T-helper 2 cell treated with Interferon-gamma antibody and Interleukin-4, amounts not matched to agents 5 μg/mL and 100 μg/mL, for 36 hours (primary cell): ENCODE results near the gene CEL.
"Not testable (repeated sequence)": the region's sequence is repeated elsewhere in the genome, so short reads cannot be mapped to it uniquely, and the experiment has no call there.

Experiments used
- DNase-seq: peaks from one replicate; pipeline ENCODE4 v3.0.0; 2021; ENCODE audit warnings: low spot score
- H3K27ac Mint-ChIP-seq: one replicate; pipeline ENCODE4 v1.8.0; 2021; ENCODE audit warnings: mild to moderate bottlenecking, mixed read lengths
- H3K27me3 Mint-ChIP-seq: one replicate; pipeline ENCODE4 v1.8.0; 2021; ENCODE audit warnings: low read depth, mixed read lengths
- H3K36me3 Mint-ChIP-seq: one replicate; pipeline ENCODE4 v1.8.0; 2021; ENCODE audit warnings: low read depth, mixed read lengths
- H3K4me1 Mint-ChIP-seq: one replicate; pipeline ENCODE4 v1.8.0; 2021; ENCODE audit warnings: low read depth, mixed read lengths
- H3K4me3 Mint-ChIP-seq: one replicate; pipeline ENCODE4 v1.8.0; 2022; ENCODE audit warnings: mild to moderate bottlenecking, moderate library complexity, mixed read lengths
- H3K9me3 Mint-ChIP-seq: one replicate; pipeline ENCODE4 v1.8.0; 2021; ENCODE audit warnings: mixed read lengths

CEL gene

DNA sequence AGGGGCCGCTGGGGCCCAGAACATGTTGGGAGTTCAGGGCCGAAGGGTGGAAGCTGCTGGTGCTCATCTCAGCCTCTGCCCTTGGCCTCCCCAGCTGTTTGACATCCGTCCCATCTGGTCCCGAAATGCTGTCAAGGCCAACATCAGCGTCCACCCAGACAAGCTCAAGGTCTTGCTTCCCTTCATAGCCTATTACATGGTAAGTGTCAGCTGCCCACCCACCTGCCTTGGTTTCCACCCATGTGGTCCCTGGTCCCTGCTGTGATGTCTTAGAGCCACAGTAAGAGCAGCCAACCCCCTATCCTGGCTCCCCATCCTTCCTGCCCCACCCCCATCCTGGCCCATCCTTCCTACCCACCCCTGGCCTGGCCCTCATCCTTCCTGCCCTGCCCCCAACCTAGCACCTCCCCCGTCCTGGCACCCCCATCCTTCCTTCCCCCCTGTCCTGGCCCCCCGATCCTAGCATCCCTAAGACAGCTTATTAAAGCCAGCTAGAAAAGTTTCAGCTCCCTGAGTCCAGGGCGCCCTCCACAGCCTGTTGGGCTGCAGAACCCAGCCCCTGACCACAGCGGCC is 9.7 kb upstream of the CEL start:
- no peak for DNase-seq
- Mint-ChIP-seq H3K36me3 (peaks cover 47% of the 10 kb centered on the region), H3K27ac (no peak overlapping the region), H3K4me3 (no peak overlapping the region), H3K4me1 (peaks cover 10% of the 10 kb centered on the region), H3K9me3 (no peaks in the 10 kb centered on the region), H3K27me3 (no peaks in the 10 kb centered on the region)

- no peak for DNase-seq
- H3K27ac Mint-ChIP-seq = peak overlapping the region; percentile 31
Measured at GRCh38 chr9:133054194-133054890, 7.4 kb upstream of the CEL start.

GRCh38 chr9:133054966-133055365 is 6.8 kb upstream of the CEL start:
- Mint-ChIP-seq H3K9me3 (no peaks in the 10 kb centered on the region), H3K36me3 (peaks cover 59% of the 10 kb centered on the region), H3K4me1 (peaks cover 34% of the 10 kb centered on the region), H3K27ac (no peak overlapping the region), H3K27me3 (no peaks in the 10 kb centered on the region), H3K4me3 (no peak overlapping the region)
- no peak for DNase-seq

More at GRCh38 chr9:133054194-133054890, 7.4 kb upstream of the CEL start:
- Mint-ChIP-seq H3K4me1 (peaks cover 28% of the 10 kb centered on the region), H3K4me3 (no peak overlapping the region), H3K36me3 (peaks cover 63% of the 10 kb centered on the region), H3K27me3 (no peaks in the 10 kb centered on the region), H3K9me3 (no peaks in the 10 kb centered on the region)

DNA sequence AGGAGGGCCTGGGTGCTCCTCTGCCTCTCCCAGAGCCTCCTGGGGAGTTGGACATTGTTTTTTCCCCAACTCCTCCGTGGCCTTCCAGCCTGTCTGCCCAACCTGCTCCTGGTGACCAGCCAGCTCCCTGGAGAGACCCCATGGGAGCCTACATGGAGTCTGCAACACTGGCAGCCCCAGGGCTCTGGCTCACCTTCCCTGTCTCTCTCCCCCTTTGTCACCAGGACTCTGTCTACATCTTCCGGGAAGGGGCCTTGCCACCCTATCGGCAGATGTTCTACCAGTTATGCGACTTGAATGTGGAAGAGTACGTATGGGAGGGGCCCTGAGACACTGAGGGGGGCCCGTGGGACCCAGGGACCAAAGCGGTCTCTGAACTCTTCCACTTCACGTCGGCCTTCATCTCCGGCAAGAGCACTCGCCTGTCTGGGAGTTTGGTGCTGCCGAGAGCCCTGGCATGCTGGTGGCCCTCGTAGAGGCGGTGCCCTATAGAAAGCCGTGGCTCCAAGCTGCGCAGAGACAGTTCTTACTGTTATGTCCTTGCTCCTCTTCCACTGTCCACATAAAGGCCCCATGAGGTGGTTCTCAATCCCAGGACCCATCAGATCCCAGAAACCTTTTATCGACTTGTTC is 5.9 kb upstream of the CEL start:
- H3K4me3 Mint-ChIP-seq = no peak overlapping the region
- peaks cover 40% of the 10 kb centered on the region for H3K4me1 Mint-ChIP-seq
- H3K27me3 Mint-ChIP-seq = no peaks in the 10 kb centered on the region
- no peaks in the 10 kb centered on the region for H3K9me3 Mint-ChIP-seq
- H3K36me3 Mint-ChIP-seq = peaks cover 56% of the 10 kb centered on the region
- no peak for DNase-seq
- H3K27ac Mint-ChIP-seq = peak overlapping the region; percentile 67

DNA sequence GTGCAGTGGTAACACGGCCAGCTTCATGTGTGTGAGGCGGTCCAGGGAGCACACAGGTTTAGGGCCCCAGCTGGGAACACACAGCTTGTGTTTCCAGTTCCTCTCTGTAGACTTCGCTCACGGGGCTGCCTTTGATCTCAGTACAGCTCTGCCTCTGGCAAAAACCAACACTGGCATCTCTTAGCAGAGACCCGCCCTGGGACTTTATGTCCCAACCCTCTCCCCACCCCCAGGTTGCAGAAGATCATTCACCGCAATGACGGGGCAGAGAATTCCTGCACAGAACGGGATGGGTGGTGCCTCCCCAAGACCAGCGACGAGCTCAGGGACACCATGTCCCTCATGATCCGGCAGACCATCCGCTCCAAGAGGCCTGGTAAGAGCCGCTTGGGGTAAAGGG is 5.2 kb upstream of the CEL start:
- H3K9me3 Mint-ChIP-seq = no peaks in the 10 kb centered on the region
- H3K27me3 Mint-ChIP-seq = no peaks in the 10 kb centered on the region
- peak overlapping the region; percentile 67 for H3K27ac Mint-ChIP-seq
- peaks cover 56% of the 10 kb centered on the region for H3K36me3 Mint-ChIP-seq
- peaks cover 42% of the 10 kb centered on the region for H3K4me1 Mint-ChIP-seq
- no peak for DNase-seq
- peak overlapping the region; percentile 64 for H3K4me3 Mint-ChIP-seq

- no peak for DNase-seq
- Mint-ChIP-seq H3K4me1 (peaks cover 42% of the 10 kb centered on the region), H3K27ac (peak overlapping the region; percentile 91), H3K9me3 (no peaks in the 10 kb centered on the region), H3K4me3 (no peak overlapping the region), H3K27me3 (no peaks in the 10 kb centered on the region), H3K36me3 (peaks cover 54% of the 10 kb centered on the region)
Measured at GRCh38 chr9:133057006-133057405, 4.8 kb upstream of the CEL start.

DNA sequence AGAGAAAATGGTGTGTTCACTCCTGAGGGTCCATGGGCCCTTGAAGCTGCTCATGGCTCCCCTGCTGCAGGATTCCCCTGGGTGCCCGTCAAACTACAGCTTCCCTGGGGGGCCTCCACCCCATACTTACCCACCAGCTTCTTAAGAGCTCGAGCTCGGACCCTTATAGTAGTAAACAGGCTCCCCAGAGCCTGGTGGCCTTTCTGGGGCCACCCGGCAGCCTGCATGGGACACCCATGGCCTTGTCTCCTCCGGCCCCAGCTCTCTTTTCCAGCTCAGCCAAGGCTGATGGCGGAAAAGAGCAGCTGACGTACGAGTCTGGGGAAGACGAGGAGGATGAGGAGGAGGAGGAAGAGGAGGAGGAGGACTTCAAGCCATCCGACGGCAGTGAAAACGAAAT is 4.2 kb upstream of the CEL start:
- DNase-seq = no peak
- peaks cover 43% of the 10 kb centered on the region for H3K4me1 Mint-ChIP-seq
- peak overlapping the region; percentile 91 for H3K27ac Mint-ChIP-seq
- no peaks in the 10 kb centered on the region for H3K9me3 Mint-ChIP-seq
- peak overlapping the region; percentile 58 for H3K4me3 Mint-ChIP-seq
- no peaks in the 10 kb centered on the region for H3K27me3 Mint-ChIP-seq
- H3K36me3 Mint-ChIP-seq = peaks cover 48% of the 10 kb centered on the region

DNA sequence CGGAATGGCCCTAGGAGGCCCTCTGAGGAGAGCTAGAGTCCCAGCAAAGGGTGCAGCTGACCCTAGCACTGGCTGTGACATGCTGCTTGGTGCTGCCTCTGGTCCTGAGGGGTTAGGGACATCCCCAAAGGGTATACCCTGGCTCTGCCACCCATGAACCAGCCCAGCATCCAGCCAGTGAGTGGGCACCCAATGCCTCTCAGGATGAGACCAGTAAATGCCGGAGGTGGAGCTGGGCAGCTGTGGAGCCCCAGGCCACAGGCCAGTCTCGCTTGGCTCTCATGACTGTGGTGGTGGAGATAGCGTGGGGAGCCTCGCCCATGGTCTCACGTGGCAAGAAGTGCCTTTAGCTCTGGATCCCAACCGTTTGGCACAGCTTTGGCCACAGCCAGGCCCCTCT is 3.7 kb upstream of the CEL start:
- no peaks in the 10 kb centered on the region for H3K27me3 Mint-ChIP-seq

GRCh38 chr9:133058550-133059320 is 3.0 kb upstream of the CEL start:
- Mint-ChIP-seq H3K27ac (peak overlapping the region; percentile 91), H3K36me3 (peaks cover 44% of the 10 kb centered on the region), H3K4me1 (peaks cover 44% of the 10 kb centered on the region), H3K27me3 (no peaks in the 10 kb centered on the region), H3K9me3 (no peaks in the 10 kb centered on the region), H3K4me3 (peak overlapping the region; percentile 58)
- peak; percentile 14 for DNase-seq

More for the DNA sequence above, 3.7 kb upstream of the CEL start:
- no peaks in the 10 kb centered on the region for H3K9me3 Mint-ChIP-seq
- peaks cover 44% of the 10 kb centered on the region for H3K4me1 Mint-ChIP-seq
- peak overlapping the region; percentile 91 for H3K27ac Mint-ChIP-seq
- DNase-seq = no peak
- H3K36me3 Mint-ChIP-seq = peaks cover 48% of the 10 kb centered on the region
- H3K4me3 Mint-ChIP-seq = peak overlapping the region; percentile 58

- Mint-ChIP-seq H3K9me3 (no peaks in the 10 kb centered on the region), H3K27me3 (no peaks in the 10 kb centered on the region), H3K27ac (peak overlapping the region; percentile 91), H3K4me1 (peaks cover 44% of the 10 kb centered on the region), H3K36me3 (peaks cover 38% of the 10 kb centered on the region), H3K4me3 (peak overlapping the region; percentile 58)
- peak; percentile 6 for DNase-seq
Measured at GRCh38 chr9:133059623-133060022, 2.2 kb upstream of the CEL start.

DNA sequence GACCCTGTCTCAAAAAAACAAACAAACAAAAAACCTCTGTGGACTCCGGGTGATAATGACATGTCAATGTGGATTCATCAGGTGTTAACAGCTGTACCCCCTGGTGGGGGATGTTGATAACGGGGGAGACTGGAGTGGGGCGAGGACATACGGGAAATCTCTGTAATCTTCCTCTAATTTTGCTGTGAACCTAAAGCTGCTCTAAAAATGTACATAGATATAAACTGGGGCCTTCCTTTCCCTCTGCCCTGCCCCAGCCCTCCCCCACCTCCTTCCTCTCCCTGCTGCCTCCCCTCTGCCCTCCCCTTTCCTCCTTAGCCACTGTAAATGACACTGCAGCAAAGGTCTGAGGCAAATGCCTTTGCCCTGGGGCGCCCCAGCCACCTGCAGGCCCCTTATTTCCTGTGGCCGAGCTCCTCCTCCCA is 1.4 kb upstream of the CEL start:
- Mint-ChIP-seq H3K27ac (peak overlapping the region; percentile 91), H3K4me3 (peak overlapping the region; percentile 60), H3K27me3 (no peaks in the 10 kb centered on the region), H3K36me3 (peaks cover 33% of the 10 kb centered on the region), H3K4me1 (peaks cover 44% of the 10 kb centered on the region), H3K9me3 (no peaks in the 10 kb centered on the region)
- DNase-seq = no peak

DNA sequence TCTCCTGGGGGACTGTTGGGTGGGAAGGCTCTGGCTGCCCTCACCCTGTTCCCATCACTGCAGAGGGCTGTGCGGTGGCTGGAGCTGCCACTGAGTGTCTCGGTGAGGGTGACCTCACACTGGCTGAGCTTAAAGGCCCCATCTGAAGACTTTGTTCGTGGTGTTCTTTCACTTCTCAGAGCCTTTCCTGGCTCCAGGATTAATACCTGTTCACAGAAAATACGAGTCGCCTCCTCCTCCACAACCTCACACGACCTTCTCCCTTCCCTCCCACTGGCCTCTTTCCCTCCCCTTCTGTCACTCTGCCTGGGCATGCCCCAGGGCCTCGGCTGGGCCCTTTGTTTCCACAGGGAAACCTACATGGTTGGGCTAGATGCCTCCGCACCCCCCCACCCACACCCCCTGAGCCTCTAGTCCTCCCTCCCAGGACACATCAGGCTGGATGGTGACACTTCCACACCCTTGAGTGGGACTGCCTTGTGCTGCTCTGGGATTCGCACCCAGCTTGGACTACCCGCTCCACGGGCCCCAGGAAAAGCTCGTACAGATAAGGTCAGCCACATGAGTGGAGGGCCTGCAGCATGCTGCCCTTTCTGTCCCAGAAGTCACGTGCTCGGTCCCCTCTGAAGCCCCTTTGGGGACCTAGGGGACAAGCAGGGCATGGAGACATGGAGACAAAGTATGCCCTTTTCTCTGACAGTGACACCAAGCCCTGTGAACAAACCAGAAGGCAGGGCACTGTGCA is 590 bp upstream of the CEL start:
- peak overlapping the region; percentile 69 for H3K27ac Mint-ChIP-seq
- DNase-seq = peak; percentile 23
- not testable (repeated sequence) for H3K4me3 Mint-ChIP-seq, H3K9me3 Mint-ChIP-seq, H3K27me3 Mint-ChIP-seq
- peaks cover 27% of the 10 kb centered on the region for H3K36me3 Mint-ChIP-seq
- H3K4me1 Mint-ChIP-seq = peaks cover 40% of the 10 kb centered on the region

DNA sequence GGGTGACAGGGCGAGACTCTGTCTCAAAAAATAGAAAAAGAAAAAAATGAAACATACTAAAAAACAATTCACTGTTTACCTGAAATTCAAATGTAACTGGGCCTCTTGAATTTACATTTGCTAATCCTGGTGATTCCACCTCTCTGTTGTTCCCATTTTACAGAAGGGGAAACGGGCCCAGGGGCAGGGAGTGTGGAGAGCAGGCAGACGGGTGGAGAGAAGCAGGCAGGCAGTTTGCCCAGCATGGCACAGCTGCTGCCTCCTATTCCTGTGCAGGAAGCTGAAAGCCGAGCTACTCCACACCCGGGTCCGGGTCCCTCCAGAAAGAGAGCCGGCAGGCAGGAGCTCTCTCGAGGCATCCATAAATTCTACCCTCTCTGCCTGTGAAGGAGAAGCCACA is 788 bp downstream of the CEL start:
- not testable (repeated sequence) for H3K27me3 Mint-ChIP-seq, H3K9me3 Mint-ChIP-seq, H3K4me3 Mint-ChIP-seq, DNase-seq, H3K27ac Mint-ChIP-seq
- H3K36me3 Mint-ChIP-seq = peaks cover 22% of the 10 kb centered on the region
- H3K4me1 Mint-ChIP-seq = peaks cover 33% of the 10 kb centered on the region
